Endothelial cell (in vitro differentiated cells): Measurements from ENCODE around the gene ORC2. TPM values are rescaled to one million over a fixed set of nuclear protein-coding genes. Genes with fewer than 3 reads are reported as not detected.
"Not testable (repeated sequence)": the region's sequence is repeated elsewhere in the genome, so short reads cannot be mapped to it uniquely, and the experiment has no call there.

Experiments used
- DNase-seq: peaks from one replicate; pipeline ENCODE4 v3.0.0; 2021; ENCODE audit warnings: low spot score
- H3K27ac Mint-ChIP-seq: one replicate; pipeline ENCODE4 v1.8.0; 2021; ENCODE audit warnings: mixed read lengths, inconsistent platforms; ENCODE audit not compliant: unreplicated experiment
- H3K27me3 Mint-ChIP-seq: one replicate; pipeline ENCODE4 v1.8.0; 2021; ENCODE audit warnings: mild to moderate bottlenecking, moderate library complexity, mixed read lengths, inconsistent platforms; ENCODE audit not compliant: unreplicated experiment
- H3K36me3 Mint-ChIP-seq: one replicate; pipeline ENCODE4 v1.8.0; 2021; ENCODE audit warnings: mild to moderate bottlenecking, low read depth, mixed read lengths, inconsistent platforms; ENCODE audit not compliant: unreplicated experiment
- H3K4me1 Mint-ChIP-seq: one replicate; pipeline ENCODE4 v1.8.0; 2021; ENCODE audit warnings: mild to moderate bottlenecking, mixed read lengths, inconsistent platforms; ENCODE audit not compliant: unreplicated experiment
- H3K4me3 Mint-ChIP-seq: one replicate; pipeline ENCODE4 v1.8.0; 2021; ENCODE audit warnings: mild to moderate bottlenecking, mixed read lengths, inconsistent platforms; ENCODE audit not compliant: unreplicated experiment
- H3K9me3 Mint-ChIP-seq: one replicate; pipeline ENCODE4 v1.8.0; 2021; ENCODE audit warnings: mixed read lengths, inconsistent platforms; ENCODE audit not compliant: unreplicated experiment
- total RNA-seq: library from RNA; stranded (reverse); fragmentation: NEBNext Ultra II Directional; extraction: Animal tissue kit (Norgen Biotek cat#: 25700); gene quantifications from one replicate; pipeline ENCODE4 v1.2.1, GENCODE V29; 2021; ENCODE audit not compliant: unreplicated experiment
- TF ChIP-seq, protein P1 (sequence below): fragments of 200-600 bp; sonication (generic); IDR thresholded peaks from one replicate; pipeline ENCODE4 v1.5.0; 2021; ENCODE audit warnings: antibody characterized with exemption; ENCODE audit not compliant: unreplicated experiment

The ORC2 gene
- total RNA-seq, 1 donor from 2014 or later: 57.6 TPM

DNA sequence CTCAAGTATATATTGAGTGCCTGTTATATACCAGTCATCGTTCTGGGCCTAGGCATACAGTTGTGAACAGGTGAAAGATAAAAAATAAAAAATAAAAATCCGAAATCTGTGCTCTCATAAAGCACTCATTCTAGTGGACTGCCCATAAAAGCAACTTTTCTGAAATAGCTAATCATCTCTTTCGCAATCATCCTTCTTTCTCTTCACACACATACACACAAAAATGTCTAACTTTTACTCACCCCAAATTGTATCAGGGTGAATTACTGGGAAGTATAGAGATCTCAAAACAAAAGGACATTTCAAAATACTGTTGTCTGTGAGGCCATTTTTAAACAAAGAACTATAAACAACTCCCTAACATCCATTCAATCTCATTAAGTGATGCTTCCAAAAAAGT lies 29.6 kb upstream of the ORC2 start:
- DNase-seq: no peak
- Mint-ChIP-seq H3K4me1 (no peaks in the 10 kb centered on the region), H3K9me3 (no peaks in the 10 kb centered on the region), H3K27ac (no peak overlapping the region), H3K4me3 (no peak overlapping the region), H3K27me3 (no peaks in the 10 kb centered on the region), H3K36me3 (peaks cover 21% of the 10 kb centered on the region)
- TF ChIP-seq, protein P1, sequence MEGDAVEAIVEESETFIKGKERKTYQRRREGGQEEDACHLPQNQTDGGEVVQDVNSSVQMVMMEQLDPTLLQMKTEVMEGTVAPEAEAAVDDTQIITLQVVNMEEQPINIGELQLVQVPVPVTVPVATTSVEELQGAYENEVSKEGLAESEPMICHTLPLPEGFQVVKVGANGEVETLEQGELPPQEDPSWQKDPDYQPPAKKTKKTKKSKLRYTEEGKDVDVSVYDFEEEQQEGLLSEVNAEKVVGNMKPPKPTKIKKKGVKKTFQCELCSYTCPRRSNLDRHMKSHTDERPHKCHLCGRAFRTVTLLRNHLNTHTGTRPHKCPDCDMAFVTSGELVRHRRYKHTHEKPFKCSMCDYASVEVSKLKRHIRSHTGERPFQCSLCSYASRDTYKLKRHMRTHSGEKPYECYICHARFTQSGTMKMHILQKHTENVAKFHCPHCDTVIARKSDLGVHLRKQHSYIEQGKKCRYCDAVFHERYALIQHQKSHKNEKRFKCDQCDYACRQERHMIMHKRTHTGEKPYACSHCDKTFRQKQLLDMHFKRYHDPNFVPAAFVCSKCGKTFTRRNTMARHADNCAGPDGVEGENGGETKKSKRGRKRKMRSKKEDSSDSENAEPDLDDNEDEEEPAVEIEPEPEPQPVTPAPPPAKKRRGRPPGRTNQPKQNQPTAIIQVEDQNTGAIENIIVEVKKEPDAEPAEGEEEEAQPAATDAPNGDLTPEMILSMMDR: no peak

- no peaks in the 10 kb centered on the region for H3K9me3 Mint-ChIP-seq
- H3K27ac Mint-ChIP-seq: no peak overlapping the region
- no peak overlapping the region for H3K4me3 Mint-ChIP-seq
- H3K36me3 Mint-ChIP-seq: peaks cover 13% of the 10 kb centered on the region
- TF ChIP-seq, protein P1: no peak
- peaks cover 2% of the 10 kb centered on the region for H3K27me3 Mint-ChIP-seq
- H3K4me1 Mint-ChIP-seq: no peaks in the 10 kb centered on the region
- DNase-seq: no peak
Measured at GRCh38 chr2:200987137-200987536, 23.7 kb upstream of the ORC2 start.

- no peak overlapping the region for H3K4me3 Mint-ChIP-seq
- H3K27ac Mint-ChIP-seq: no peak overlapping the region
- H3K9me3 Mint-ChIP-seq: no peaks in the 10 kb centered on the region
- TF ChIP-seq, protein P1: no peak
- DNase-seq: no peak
- no peaks in the 10 kb centered on the region for H3K4me1 Mint-ChIP-seq
- H3K27me3 Mint-ChIP-seq: peaks cover 2% of the 10 kb centered on the region
- peaks cover 19% of the 10 kb centered on the region for H3K36me3 Mint-ChIP-seq
Measured at GRCh38 chr2:200985799-200986198, 22.3 kb upstream of the ORC2 start.

DNA sequence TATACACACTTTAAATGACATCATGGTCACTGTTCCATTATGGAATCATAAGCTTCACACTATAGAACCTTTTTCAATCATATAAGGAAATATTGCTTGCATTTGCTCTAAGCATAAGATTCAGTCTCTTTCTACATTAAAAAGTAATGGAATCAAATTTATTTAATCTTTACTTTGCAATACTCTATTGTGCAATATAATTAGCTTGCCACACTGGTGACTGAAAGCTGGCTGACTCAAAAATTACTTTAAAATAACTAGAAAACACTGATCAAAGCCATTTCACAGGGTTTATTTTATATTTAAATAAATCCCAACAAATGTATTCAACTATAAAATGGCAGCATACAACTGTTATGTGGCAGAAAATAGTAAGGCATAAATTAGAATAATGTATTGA lies 13.2 kb upstream of the ORC2 start:
- no peaks in the 10 kb centered on the region for H3K4me1 Mint-ChIP-seq
- H3K4me3 Mint-ChIP-seq: no peak overlapping the region
- DNase-seq: no peak
- peaks cover 10% of the 10 kb centered on the region for H3K36me3 Mint-ChIP-seq
- H3K27me3 Mint-ChIP-seq: no peaks in the 10 kb centered on the region
- H3K27ac Mint-ChIP-seq: no peak overlapping the region
- TF ChIP-seq, protein P1: no peak
- no peaks in the 10 kb centered on the region for H3K9me3 Mint-ChIP-seq

DNA sequence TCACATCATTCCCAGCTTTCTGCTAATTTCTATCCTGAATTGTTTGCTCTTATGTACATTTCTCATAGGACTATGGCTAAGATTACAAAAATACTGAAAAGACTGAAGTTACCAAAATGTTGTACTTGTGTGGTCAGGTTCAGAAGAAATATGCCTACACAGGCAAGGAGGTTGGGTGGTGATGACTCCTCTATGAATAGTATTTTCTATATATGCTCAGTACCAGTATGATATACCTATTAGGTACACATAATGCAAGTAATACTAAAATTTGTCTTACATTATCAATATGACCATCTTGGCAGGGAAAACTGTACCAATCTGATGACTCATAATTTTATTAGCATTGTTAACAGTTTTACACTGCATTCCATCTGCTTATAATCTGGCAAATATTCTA lies 12.2 kb upstream of the ORC2 start:
- TF ChIP-seq, protein P1: no peak
- H3K27ac Mint-ChIP-seq: no peak overlapping the region
- no peaks in the 10 kb centered on the region for H3K4me1 Mint-ChIP-seq
- no peaks in the 10 kb centered on the region for H3K27me3 Mint-ChIP-seq
- no peak for DNase-seq
- peaks cover under 1% of the 10 kb centered on the region for H3K36me3 Mint-ChIP-seq
- no peaks in the 10 kb centered on the region for H3K9me3 Mint-ChIP-seq
- H3K4me3 Mint-ChIP-seq: no peak overlapping the region

DNA sequence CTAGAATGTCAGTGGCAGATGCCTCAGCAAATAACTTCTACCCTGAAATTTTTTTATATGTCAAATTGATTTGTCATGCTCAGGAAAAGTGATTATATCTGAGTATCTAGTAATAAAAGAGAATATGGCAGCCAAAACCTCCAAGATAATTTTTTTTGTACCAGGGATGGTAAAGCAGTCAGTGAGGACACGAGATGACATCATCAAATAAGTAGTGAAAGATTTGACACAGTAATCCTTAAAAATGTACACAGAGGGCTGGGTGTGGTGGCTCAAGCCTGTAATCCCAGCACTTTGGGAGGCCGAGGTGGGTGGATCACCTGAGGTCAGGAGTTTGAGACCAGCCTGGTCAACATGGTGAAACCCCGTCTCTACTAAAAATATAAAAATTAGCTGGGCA lies 6.6 kb upstream of the ORC2 start:
- not testable (repeated sequence) for H3K4me3 Mint-ChIP-seq, H3K36me3 Mint-ChIP-seq, DNase-seq, H3K9me3 Mint-ChIP-seq, H3K27me3 Mint-ChIP-seq, H3K27ac Mint-ChIP-seq
- peaks cover 30% of the 10 kb centered on the region for H3K4me1 Mint-ChIP-seq
